ENCODE data around the gene NTNG1. TPM values are rescaled to one million over a fixed set of nuclear protein-coding genes. Genes with fewer than 3 reads are reported as not detected.

The NTNG1 gene
- total and polyA plus RNA-seq, 2 of the 8 experiments (the other 6 are each of a cell fraction or from before 2014, with no cell fraction given) = 1.2 to 4.1 TPM

DNA sequence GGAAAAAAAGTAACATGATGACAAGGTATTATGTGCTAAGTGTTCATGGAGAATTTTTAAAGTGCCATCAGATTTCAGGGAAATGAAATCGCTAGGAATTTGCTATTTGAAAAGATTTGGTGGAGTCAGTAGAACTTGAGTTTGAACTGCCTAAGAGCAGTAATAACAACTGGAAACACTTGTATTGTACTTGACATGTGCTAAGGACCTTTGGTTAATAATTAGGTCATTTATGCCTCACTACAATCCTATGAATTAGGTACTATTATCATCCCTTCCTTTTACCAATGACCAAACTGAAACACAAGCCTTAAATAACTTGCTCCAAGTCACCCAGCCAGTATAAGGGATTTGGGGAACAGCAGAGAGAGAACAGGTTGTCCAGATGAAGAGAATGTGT is 133.4 kb downstream of the NTNG1 start (continued):
- TF ChIP-seq, protein P1, sequence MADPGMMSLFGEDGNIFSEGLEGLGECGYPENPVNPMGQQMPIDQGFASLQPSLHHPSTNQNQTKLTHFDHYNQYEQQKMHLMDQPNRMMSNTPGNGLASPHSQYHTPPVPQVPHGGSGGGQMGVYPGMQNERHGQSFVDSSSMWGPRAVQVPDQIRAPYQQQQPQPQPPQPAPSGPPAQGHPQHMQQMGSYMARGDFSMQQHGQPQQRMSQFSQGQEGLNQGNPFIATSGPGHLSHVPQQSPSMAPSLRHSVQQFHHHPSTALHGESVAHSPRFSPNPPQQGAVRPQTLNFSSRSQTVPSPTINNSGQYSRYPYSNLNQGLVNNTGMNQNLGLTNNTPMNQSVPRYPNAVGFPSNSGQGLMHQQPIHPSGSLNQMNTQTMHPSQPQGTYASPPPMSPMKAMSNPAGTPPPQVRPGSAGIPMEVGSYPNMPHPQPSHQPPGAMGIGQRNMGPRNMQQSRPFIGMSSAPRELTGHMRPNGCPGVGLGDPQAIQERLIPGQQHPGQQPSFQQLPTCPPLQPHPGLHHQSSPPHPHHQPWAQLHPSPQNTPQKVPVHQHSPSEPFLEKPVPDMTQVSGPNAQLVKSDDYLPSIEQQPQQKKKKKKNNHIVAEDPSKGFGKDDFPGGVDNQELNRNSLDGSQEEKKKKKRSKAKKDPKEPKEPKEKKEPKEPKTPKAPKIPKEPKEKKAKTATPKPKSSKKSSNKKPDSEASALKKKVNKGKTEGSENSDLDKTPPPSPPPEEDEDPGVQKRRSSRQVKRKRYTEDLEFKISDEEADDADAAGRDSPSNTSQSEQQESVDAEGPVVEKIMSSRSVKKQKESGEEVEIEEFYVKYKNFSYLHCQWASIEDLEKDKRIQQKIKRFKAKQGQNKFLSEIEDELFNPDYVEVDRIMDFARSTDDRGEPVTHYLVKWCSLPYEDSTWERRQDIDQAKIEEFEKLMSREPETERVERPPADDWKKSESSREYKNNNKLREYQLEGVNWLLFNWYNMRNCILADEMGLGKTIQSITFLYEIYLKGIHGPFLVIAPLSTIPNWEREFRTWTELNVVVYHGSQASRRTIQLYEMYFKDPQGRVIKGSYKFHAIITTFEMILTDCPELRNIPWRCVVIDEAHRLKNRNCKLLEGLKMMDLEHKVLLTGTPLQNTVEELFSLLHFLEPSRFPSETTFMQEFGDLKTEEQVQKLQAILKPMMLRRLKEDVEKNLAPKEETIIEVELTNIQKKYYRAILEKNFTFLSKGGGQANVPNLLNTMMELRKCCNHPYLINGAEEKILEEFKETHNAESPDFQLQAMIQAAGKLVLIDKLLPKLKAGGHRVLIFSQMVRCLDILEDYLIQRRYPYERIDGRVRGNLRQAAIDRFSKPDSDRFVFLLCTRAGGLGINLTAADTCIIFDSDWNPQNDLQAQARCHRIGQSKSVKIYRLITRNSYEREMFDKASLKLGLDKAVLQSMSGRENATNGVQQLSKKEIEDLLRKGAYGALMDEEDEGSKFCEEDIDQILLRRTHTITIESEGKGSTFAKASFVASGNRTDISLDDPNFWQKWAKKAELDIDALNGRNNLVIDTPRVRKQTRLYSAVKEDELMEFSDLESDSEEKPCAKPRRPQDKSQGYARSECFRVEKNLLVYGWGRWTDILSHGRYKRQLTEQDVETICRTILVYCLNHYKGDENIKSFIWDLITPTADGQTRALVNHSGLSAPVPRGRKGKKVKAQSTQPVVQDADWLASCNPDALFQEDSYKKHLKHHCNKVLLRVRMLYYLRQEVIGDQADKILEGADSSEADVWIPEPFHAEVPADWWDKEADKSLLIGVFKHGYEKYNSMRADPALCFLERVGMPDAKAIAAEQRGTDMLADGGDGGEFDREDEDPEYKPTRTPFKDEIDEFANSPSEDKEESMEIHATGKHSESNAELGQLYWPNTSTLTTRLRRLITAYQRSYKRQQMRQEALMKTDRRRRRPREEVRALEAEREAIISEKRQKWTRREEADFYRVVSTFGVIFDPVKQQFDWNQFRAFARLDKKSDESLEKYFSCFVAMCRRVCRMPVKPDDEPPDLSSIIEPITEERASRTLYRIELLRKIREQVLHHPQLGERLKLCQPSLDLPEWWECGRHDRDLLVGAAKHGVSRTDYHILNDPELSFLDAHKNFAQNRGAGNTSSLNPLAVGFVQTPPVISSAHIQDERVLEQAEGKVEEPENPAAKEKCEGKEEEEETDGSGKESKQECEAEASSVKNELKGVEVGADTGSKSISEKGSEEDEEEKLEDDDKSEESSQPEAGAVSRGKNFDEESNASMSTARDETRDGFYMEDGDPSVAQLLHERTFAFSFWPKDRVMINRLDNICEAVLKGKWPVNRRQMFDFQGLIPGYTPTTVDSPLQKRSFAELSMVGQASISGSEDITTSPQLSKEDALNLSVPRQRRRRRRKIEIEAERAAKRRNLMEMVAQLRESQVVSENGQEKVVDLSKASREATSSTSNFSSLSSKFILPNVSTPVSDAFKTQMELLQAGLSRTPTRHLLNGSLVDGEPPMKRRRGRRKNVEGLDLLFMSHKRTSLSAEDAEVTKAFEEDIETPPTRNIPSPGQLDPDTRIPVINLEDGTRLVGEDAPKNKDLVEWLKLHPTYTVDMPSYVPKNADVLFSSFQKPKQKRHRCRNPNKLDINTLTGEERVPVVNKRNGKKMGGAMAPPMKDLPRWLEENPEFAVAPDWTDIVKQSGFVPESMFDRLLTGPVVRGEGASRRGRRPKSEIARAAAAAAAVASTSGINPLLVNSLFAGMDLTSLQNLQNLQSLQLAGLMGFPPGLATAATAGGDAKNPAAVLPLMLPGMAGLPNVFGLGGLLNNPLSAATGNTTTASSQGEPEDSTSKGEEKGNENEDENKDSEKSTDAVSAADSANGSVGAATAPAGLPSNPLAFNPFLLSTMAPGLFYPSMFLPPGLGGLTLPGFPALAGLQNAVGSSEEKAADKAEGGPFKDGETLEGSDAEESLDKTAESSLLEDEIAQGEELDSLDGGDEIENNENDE (IDR thresholded peaks at IDR 0.05; ENCODE audit: insufficient replicate concordance, low read length) = no peak
- TF ChIP-seq, protein P2, sequence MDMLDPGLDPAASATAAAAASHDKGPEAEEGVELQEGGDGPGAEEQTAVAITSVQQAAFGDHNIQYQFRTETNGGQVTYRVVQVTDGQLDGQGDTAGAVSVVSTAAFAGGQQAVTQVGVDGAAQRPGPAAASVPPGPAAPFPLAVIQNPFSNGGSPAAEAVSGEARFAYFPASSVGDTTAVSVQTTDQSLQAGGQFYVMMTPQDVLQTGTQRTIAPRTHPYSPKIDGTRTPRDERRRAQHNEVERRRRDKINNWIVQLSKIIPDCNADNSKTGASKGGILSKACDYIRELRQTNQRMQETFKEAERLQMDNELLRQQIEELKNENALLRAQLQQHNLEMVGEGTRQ (IDR thresholded peaks at IDR 0.05; ENCODE audit: low read length) = no peak
- no peak for TF ChIP-seq JUND (IDR thresholded peaks at IDR 0.05; ENCODE audit: low read length)
- no peak for TF ChIP-seq CHD2 (IDR thresholded peaks at IDR 0.05; ENCODE audit: low read length)
- TF ChIP-seq, protein P3, sequence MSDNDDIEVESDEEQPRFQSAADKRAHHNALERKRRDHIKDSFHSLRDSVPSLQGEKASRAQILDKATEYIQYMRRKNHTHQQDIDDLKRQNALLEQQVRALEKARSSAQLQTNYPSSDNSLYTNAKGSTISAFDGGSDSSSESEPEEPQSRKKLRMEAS (IDR thresholded peaks at IDR 0.05) = no peak
- TF ChIP-seq KDM4A (IDR thresholded peaks at IDR 0.05; ENCODE audit: low read depth, low read length, severe bottlenecking) = no peak
